IPS-18c (cell line): ENCODE data around the gene IRF6.

ENCODE experiments used
- H3K4me3 ChIP-seq: 2 replicates; pipeline ENCODE4 v1.7.0; 2013; ENCODE audit warnings: low read depth, mild to moderate bottlenecking, low read length, moderate library complexity; ENCODE audit not compliant: insufficient read depth
- H3K9me3 ChIP-seq: one replicate; pipeline ENCODE4 v1.6.1; 2013; ENCODE audit warnings: mild to moderate bottlenecking, low read length, moderate library complexity; ENCODE audit not compliant: control insufficient read depth, insufficient read depth

Gene IRF6

GRCh38 chr1:209805875-209806760, at the start of gene IRF6:
Gene IRF6 (minus strand): TSS chr1:209806142. CDS start chr1:209801413, 4,729 bp downstream.
- peak within 1 kb of the TSS; percentile 54 for H3K4me3 ChIP-seq
- H3K9me3 ChIP-seq = no peaks in the 10 kb centered on the region

GRCh38 chr1:209855623-209856022, 49.7 kb upstream of the IRF6 start:
- no peaks in the 10 kb centered on the region for H3K9me3 ChIP-seq
- H3K4me3 ChIP-seq = no peak overlapping the region

GRCh38 chr1:209855006-209855405, 49.1 kb upstream of the IRF6 start:
- Histone ChIP-seq H3K9me3 (no peaks in the 10 kb centered on the region), H3K4me3 (no peak overlapping the region)

GRCh38 chr1:209854196-209854595, 48.3 kb upstream of the IRF6 start:
- H3K4me3 ChIP-seq = no peak overlapping the region
- H3K9me3 ChIP-seq = no peaks in the 10 kb centered on the region

GRCh38 chr1:209853676-209854075, 47.7 kb upstream of the IRF6 start:
- H3K9me3 ChIP-seq = no peaks in the 10 kb centered on the region

GRCh38 chr1:209850342-209850979, 44.5 kb upstream of the IRF6 start:
- Histone ChIP-seq H3K9me3 (no peaks in the 10 kb centered on the region), H3K4me3 (no peak overlapping the region)

More at GRCh38 chr1:209853676-209854075, 47.7 kb upstream of the IRF6 start:
- no peak overlapping the region for H3K4me3 ChIP-seq

GRCh38 chr1:209849388-209849787, 43.4 kb upstream of the IRF6 start:
- Histone ChIP-seq H3K4me3 (no peak overlapping the region), H3K9me3 (no peaks in the 10 kb centered on the region)

GRCh38 chr1:209845408-209845725, 39.4 kb upstream of the IRF6 start:
- H3K9me3 ChIP-seq = no peaks in the 10 kb centered on the region
- H3K4me3 ChIP-seq = no peak overlapping the region

GRCh38 chr1:209844695-209845407, 38.9 kb upstream of the IRF6 start:
- Histone ChIP-seq H3K9me3 (no peaks in the 10 kb centered on the region), H3K4me3 (no peak overlapping the region)

- Histone ChIP-seq H3K4me3 (no peak overlapping the region), H3K9me3 (no peaks in the 10 kb centered on the region)
These were observed 34.7 kb upstream of the IRF6 start for GRCh38 chr1:209840611-209841010.

GRCh38 chr1:209839875-209840546, 34.1 kb upstream of the IRF6 start:
- Histone ChIP-seq H3K9me3 (no peaks in the 10 kb centered on the region), H3K4me3 (no peak overlapping the region)

GRCh38 chr1:209838537-209838936, 32.6 kb upstream of the IRF6 start:
- no peaks in the 10 kb centered on the region for H3K9me3 ChIP-seq
- no peak overlapping the region for H3K4me3 ChIP-seq

GRCh38 chr1:209837671-209838070, 31.7 kb upstream of the IRF6 start:
- no peaks in the 10 kb centered on the region for H3K9me3 ChIP-seq
- no peak overlapping the region for H3K4me3 ChIP-seq

- H3K9me3 ChIP-seq = no peaks in the 10 kb centered on the region
- no peak overlapping the region for H3K4me3 ChIP-seq
These were observed 29.9 kb upstream of the IRF6 start for GRCh38 chr1:209835782-209836298.

GRCh38 chr1:209831615-209832014, 25.7 kb upstream of the IRF6 start:
- H3K4me3 ChIP-seq = no peak overlapping the region

GRCh38 chr1:209830722-209831121, 24.8 kb upstream of the IRF6 start:
- H3K4me3 ChIP-seq = no peak overlapping the region

More at GRCh38 chr1:209831615-209832014, 25.7 kb upstream of the IRF6 start:
- H3K9me3 ChIP-seq = no peaks in the 10 kb centered on the region

GRCh38 chr1:209829716-209830115, 23.8 kb upstream of the IRF6 start:
- H3K4me3 ChIP-seq = no peak overlapping the region

More at GRCh38 chr1:209830722-209831121, 24.8 kb upstream of the IRF6 start:
- H3K9me3 ChIP-seq = no peaks in the 10 kb centered on the region

More at GRCh38 chr1:209829716-209830115, 23.8 kb upstream of the IRF6 start:
- no peaks in the 10 kb centered on the region for H3K9me3 ChIP-seq
